GM12865 (cell line): ENCODE measurements around the gene RETNLB.

Experiments
- DNase-seq: peaks from one replicate; pipeline ENCODE4 v3.0.0; 2010; ENCODE audit warnings: low read depth
- H3K4me3 ChIP-seq: 2 replicates; pipeline ENCODE4 v1.5.1; 2011; ENCODE audit warnings: mild to moderate bottlenecking, low read depth, low read length, control low read depth
- TF ChIP-seq, protein P1 (sequence below): IDR thresholded peaks from 2 replicates; pipeline ENCODE4 v1.5.1; 2011; ENCODE audit warnings: low read length, control low read depth, low read depth, inconsistent platforms; ENCODE audit not compliant: insufficient read depth; ENCODE audit errors: missing control alignments

RETNLB gene

GRCh38 chr3:108757404-108757982 is at the start of gene RETNLB:
TSS of gene RETNLB (minus strand) at chr3:108757410. CDS start at chr3:108757185, 225 bp downstream.
- DNase-seq, result no peak
- TF ChIP-seq, protein P1, sequence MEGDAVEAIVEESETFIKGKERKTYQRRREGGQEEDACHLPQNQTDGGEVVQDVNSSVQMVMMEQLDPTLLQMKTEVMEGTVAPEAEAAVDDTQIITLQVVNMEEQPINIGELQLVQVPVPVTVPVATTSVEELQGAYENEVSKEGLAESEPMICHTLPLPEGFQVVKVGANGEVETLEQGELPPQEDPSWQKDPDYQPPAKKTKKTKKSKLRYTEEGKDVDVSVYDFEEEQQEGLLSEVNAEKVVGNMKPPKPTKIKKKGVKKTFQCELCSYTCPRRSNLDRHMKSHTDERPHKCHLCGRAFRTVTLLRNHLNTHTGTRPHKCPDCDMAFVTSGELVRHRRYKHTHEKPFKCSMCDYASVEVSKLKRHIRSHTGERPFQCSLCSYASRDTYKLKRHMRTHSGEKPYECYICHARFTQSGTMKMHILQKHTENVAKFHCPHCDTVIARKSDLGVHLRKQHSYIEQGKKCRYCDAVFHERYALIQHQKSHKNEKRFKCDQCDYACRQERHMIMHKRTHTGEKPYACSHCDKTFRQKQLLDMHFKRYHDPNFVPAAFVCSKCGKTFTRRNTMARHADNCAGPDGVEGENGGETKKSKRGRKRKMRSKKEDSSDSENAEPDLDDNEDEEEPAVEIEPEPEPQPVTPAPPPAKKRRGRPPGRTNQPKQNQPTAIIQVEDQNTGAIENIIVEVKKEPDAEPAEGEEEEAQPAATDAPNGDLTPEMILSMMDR, result no peak

DNA sequence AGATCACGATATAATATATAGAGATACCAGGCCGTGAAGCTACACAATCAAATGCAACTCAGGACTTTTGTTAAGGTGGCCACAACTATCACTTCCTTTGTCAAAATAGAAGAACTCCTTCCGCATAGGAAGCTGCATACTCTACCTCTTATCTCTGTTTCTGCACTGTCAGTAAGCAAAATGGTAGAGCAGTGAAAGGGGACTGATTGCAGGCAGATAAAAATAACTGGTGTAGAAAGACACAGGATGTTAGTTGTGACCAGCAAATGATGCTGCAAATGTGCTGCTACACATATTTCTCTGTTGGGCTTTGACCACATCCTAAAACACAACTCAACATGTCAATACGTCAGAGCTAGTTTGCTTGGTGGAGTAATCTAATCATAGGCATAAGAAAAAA is 49.1 kb upstream of the RETNLB start:
- DNase-seq, result peak; percentile 67
- no peak overlapping the region for H3K4me3 ChIP-seq
- TF ChIP-seq, protein P1, result no peak

More at GRCh38 chr3:108757404-108757982, at the start of gene RETNLB:
- no peak within 1 kb of the TSS for H3K4me3 ChIP-seq

DNA sequence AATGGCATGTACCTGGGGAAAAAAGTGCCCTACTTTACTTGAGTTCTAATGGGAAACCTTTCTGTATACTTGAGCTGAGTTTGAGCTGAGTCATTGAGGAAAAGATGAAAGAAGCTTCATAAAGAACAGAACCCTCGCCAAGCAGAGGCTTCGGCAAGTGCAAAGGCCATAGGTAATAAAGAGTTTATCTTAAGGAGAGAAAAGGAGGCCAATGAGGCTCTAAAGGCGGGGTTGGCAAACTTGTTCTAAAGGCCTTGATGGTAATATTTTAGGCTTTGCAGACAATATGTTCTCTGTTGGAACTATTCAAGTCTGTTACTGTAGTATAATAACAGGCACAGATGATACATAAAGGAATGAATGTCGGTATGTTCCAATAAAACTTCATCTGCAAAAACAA is 47.8 kb upstream of the RETNLB start:
- H3K4me3 ChIP-seq, result no peak overlapping the region
- TF ChIP-seq, protein P1, result no peak
- no peak for DNase-seq

- DNase-seq, result no peak
- no peak overlapping the region for H3K4me3 ChIP-seq
- TF ChIP-seq, protein P1, result no peak
Measured at GRCh38 chr3:108804437-108804836, 47.2 kb upstream of the RETNLB start.

DNA sequence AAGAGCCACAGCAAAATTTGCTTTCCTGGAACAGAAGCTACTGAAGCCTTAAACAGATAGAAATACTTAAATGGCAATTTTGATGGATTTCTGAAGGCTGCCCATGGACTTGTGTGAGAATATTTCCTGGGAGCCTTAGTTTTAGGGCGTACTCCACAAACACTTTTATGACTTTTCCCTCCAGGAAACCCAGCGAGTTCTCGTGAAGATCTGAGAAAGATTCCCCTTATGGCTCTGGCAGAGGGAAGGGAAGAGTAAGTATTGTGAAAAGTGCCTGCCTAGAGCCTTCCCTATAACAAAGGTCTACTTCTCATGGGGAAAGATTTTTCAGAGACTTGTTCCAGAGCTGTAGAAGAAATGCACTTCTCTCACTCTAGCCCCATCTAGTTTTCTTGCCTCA is 34.3 kb upstream of the RETNLB start:
- H3K4me3 ChIP-seq, result no peak overlapping the region
- TF ChIP-seq, protein P1, result no peak
- DNase-seq, result no peak

- H3K4me3 ChIP-seq, result no peak overlapping the region
- DNase-seq, result peak; percentile 1
- TF ChIP-seq, protein P1, result no peak
Measured at GRCh38 chr3:108780235-108780634, 23.0 kb upstream of the RETNLB start.

DNA sequence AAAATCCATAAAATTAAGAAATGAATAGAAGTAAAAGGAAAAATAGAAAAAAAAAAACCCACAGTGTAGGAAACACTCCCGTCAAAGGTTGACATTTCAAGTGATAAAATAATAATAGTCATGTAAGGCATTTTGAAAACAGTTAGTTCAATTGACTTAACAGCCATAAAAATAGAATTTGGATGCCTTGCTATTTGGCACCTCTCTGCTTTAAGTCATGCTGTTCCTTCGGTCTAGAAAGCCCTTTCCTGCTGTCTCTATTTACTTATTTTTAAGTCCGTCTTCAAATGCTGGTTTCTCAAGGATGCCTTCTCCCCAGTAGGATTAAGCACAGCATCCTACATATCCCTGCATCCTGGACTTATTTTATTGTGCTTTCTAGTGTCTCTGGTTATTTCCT is 22.3 kb upstream of the RETNLB start:
- H3K4me3 ChIP-seq, result no peak overlapping the region
- no peak for DNase-seq
- TF ChIP-seq, protein P1, result no peak
